ENCODE measurements around the gene TMEM255B.

TMEM255B gene

DNA sequence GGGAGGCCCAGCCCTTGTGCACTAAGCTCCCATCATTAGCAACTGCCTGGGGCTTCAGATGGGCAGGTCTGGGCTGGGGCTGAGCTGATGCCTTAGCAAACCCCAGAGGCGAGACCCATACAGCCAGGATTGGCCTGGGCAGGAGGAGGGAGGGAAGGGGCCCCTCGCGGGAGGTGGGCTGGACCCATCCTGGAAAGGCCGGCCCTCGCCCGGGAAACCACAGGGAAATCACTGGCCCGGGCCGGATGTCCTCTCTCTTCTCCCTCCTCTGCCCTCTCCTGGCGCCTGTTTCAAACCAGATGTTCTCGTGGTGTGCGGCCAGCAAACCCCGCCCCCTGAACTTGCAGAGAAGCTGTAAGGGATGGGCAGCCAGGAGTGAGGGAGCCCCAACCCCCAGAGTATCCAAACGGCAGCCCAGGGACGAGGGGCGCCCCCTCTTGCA lies 43.1 kb downstream of the TMEM255B start:
- Mint-ChIP-seq H3K36me3 (no peaks in the 10 kb centered on the region), H3K4me1 (no peaks in the 10 kb centered on the region), H3K4me3 (no peak overlapping the region), H3K27me3 (no peaks in the 10 kb centered on the region), H3K9me3 (no peaks in the 10 kb centered on the region), H3K27ac (no peak overlapping the region)
- CTCF ChIA-PET, result no interaction called here
- no peak for DNase-seq

DNA sequence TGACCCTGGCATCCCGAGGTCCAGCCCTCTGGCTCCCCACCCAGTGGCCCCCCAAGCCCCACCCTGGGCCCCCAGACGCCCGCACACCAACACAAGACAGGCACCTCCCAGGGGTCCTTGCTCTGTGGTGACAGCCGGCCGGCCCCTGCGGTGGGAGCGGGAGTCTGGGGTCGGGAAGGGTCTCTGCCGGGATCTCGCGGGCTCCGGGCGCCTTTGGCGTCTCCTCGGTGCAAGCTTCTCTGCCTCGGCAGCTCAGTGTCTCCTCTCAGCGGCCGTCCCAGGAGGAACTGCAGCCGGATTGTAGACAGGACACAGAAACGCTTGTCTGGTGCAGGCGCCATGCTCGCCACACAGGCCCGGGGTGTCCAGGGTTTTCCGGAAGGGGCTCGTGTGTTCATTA lies 43.7 kb downstream of the TMEM255B start:
- no peak overlapping the region for H3K4me3 Mint-ChIP-seq
- CTCF ChIA-PET, result no interaction called here
- no peaks in the 10 kb centered on the region for H3K27me3 Mint-ChIP-seq
- no peaks in the 10 kb centered on the region for H3K4me1 Mint-ChIP-seq
- no peaks in the 10 kb centered on the region for H3K36me3 Mint-ChIP-seq
- DNase-seq, result no peak
- H3K9me3 Mint-ChIP-seq, result peaks cover under 1% of the 10 kb centered on the region
- no peak overlapping the region for H3K27ac Mint-ChIP-seq

DNA sequence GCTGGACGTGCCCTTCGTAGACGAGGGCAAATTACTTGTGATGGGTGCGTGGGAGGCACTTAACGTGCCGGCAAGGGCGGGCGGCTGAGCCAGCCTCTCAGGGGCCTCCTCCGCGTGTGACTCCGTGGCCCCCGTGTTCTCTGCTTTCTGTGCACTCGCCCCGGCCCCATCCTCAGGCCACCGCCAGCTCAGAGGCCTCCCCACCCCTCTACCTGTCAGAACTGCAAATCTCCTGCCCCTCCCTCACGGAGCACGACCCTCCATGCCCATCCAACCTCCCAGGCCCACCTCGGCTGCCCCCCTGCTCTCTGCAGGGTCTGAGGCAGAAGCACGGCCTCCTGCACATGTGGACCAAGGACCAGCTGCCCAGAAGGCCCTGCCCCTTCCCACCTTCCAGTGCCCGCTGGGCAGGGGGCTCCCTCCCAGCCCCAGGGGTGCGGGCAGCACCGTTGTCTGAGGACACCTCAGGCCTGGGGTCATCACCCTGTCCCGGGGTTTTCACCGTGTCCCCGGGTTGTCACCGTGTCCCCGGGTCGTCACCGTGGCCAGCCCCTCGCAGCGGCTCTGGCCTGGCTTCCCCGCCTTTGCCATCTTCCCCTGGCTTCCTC lies 44.5 kb downstream of the TMEM255B start:
- Mint-ChIP-seq H3K4me3 (no peak overlapping the region), H3K27me3 (no peaks in the 10 kb centered on the region), H3K36me3 (peaks cover 4% of the 10 kb centered on the region), H3K27ac (no peak overlapping the region), H3K4me1 (no peaks in the 10 kb centered on the region), H3K9me3 (peaks cover 7% of the 10 kb centered on the region)
- CTCF ChIA-PET, result no interaction called here
- no peak for DNase-seq

DNA sequence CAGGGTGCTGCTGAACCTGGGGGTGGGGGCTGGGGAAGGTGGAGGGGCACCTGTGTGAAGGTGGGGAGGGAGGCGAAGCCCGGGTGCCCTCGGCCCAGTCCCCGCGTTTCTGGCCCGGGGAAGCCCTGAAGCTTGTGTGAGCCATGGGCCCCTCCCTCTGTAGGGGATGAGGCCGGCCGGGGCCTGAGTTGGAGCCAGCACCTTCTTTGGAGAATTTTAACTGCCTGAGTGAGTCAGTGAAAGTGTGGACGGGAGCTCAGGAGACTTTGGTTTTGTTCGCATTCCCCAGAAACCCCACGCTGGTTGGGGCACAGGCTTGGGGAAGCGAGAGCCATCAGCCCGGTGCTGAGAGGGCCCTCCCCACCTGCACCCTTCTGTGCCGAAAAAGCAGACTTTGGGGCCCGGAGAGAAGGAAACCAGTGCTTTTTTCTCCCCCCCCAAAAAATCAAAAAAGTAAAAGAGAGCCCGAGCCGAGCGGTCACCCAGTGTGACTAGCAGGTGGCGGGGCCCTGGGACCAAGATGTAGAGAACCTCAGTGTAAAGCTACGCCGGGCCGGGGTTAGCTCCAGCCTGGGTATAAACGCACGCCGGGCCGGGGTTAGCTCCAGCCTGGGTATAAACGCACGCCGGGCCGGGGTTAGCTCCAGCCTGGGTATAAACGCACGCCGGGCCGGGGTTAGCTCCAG lies 45.1 kb downstream of the TMEM255B start:
- no peak overlapping the region for H3K4me3 Mint-ChIP-seq
- no peak overlapping the region for H3K27ac Mint-ChIP-seq
- H3K36me3 Mint-ChIP-seq, result peaks cover 4% of the 10 kb centered on the region
- no peaks in the 10 kb centered on the region for H3K27me3 Mint-ChIP-seq
- peaks cover 11% of the 10 kb centered on the region for H3K9me3 Mint-ChIP-seq
- CTCF ChIA-PET, result no interaction called here
- no peak for DNase-seq
- H3K4me1 Mint-ChIP-seq, result no peaks in the 10 kb centered on the region

- H3K27ac Mint-ChIP-seq, result no peak overlapping the region
Observed at GRCh38 chr13:113804703-113805430, 45.8 kb downstream of the TMEM255B start.

GRCh38 chr13:113805431-113806103 lies 46.5 kb downstream of the TMEM255B start:
- CTCF ChIA-PET, result no interaction called here
- Mint-ChIP-seq H3K27ac (no peak overlapping the region), H3K36me3 (peaks cover 4% of the 10 kb centered on the region), H3K4me3 (no peak overlapping the region), H3K27me3 (no peaks in the 10 kb centered on the region), H3K9me3 (peaks cover 18% of the 10 kb centered on the region), H3K4me1 (no peaks in the 10 kb centered on the region)
- DNase-seq, result no peak

More at GRCh38 chr13:113804703-113805430, 45.8 kb downstream of the TMEM255B start:
- no peaks in the 10 kb centered on the region for H3K4me1 Mint-ChIP-seq
- peaks cover 4% of the 10 kb centered on the region for H3K36me3 Mint-ChIP-seq
- CTCF ChIA-PET, result interaction anchor here (0.6 kb wide), 1 partner anchor 12 kb away, joined by 3 read pairs; no protein-coding TSS in a partner anchor
- peaks cover 14% of the 10 kb centered on the region for H3K9me3 Mint-ChIP-seq
- DNase-seq, result no peak
- no peak overlapping the region for H3K4me3 Mint-ChIP-seq
- no peaks in the 10 kb centered on the region for H3K27me3 Mint-ChIP-seq

DNA sequence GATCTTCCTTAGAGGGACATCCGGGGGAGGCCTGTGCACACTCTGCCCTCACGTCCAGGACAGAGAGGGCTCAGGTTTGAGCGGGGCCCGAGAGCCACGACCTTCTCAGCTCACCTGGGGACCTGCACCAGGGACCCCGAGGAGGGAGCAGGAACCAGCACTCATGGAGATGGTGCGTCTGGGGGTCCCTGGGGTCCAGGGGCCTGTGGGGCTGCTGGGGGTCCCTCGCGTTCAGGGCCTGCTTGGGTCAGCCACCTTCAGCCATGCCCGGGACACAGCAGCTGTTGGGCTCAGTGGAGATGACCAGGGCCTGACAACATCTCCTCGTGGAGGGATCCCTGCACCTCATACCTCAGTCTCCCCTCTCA lies 47.1 kb downstream of the TMEM255B start:
- Mint-ChIP-seq H3K36me3 (peaks cover 4% of the 10 kb centered on the region), H3K27me3 (no peaks in the 10 kb centered on the region), H3K27ac (no peak overlapping the region), H3K4me3 (no peak overlapping the region), H3K9me3 (peaks cover 18% of the 10 kb centered on the region), H3K4me1 (no peaks in the 10 kb centered on the region)
- DNase-seq, result no peak
- CTCF ChIA-PET, result no interaction called here

- no peak for DNase-seq
- CTCF ChIA-PET, result no interaction called here
- Mint-ChIP-seq H3K4me1 (no peaks in the 10 kb centered on the region), H3K27ac (no peak overlapping the region), H3K36me3 (peaks cover 4% of the 10 kb centered on the region), H3K27me3 (no peaks in the 10 kb centered on the region), H3K4me3 (no peak overlapping the region), H3K9me3 (peaks cover 18% of the 10 kb centered on the region)
Observed at GRCh38 chr13:113806526-113806925, 47.5 kb downstream of the TMEM255B start.

DNA sequence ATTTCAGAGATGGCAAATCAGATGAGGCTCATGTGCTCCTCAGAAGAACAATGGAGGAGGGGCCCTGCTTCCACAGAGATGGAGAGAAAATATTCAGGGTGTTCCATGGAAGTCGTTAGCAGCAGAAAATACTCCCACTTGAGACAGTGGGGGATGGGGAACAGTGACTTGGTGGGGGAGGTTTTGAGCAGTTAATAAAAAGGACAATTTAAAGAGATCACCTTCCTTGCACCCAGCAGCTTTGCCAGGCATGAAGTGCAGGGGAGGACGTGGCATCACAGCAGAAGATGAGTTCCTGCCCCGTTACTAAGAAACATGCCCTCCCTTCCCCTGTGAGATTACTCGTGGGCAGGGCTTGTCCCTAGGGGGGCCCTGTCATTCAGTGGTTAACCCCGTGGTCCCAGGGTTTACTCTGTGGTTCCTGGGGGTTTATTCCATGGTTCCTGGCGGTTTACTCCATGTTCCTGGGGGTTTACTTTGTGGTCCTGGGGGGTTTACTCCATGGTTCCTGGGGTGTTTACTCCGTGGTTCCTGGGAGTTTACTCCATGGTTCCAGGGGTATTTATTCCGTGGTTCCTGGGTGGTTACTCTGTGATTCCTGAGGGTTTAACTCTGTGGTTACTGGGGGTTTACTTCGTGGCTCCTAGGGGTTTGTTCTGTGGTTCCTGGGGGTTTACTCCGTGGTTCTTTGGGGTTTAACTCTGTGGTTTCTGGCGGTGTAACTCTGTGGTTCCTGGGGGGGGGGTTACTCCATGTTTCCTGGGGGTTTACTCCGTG lies 49.2 kb downstream of the TMEM255B start:
- no peak overlapping the region for H3K27ac Mint-ChIP-seq

DNA sequence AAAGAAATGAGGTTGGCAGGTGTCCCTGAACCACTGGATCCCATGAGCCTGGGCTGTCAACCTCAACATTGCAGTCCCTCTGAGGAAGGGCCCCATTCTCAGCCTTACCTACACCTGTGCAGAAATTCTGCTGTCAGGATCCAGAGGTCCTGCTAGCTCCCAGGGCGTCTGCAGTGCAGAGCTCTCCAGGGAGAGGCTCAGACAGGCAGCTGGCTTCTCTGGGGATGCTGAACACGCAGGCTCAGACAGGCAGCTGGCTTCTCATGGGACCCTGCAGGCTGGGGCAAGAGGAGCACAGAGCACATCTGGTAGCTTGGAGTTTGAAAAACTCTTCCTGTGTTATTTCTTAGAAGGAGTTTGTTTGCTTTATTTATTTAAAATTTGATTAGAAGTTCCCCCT lies 50.9 kb downstream of the TMEM255B start:
- no peak for DNase-seq
- H3K36me3 Mint-ChIP-seq, result peaks cover 4% of the 10 kb centered on the region
- no peaks in the 10 kb centered on the region for H3K27me3 Mint-ChIP-seq
- CTCF ChIA-PET, result no interaction called here
- H3K4me3 Mint-ChIP-seq, result no peak overlapping the region
- H3K9me3 Mint-ChIP-seq, result peaks cover 18% of the 10 kb centered on the region
- H3K4me1 Mint-ChIP-seq, result no peaks in the 10 kb centered on the region
- no peak overlapping the region for H3K27ac Mint-ChIP-seq

More for the DNA sequence above, 49.2 kb downstream of the TMEM255B start:
- Mint-ChIP-seq H3K4me3 (no peak overlapping the region), H3K9me3 (peaks cover 18% of the 10 kb centered on the region), H3K36me3 (peaks cover 4% of the 10 kb centered on the region), H3K4me1 (no peaks in the 10 kb centered on the region), H3K27me3 (no peaks in the 10 kb centered on the region)
- DNase-seq, result no peak
- CTCF ChIA-PET, result no interaction called here

DNA sequence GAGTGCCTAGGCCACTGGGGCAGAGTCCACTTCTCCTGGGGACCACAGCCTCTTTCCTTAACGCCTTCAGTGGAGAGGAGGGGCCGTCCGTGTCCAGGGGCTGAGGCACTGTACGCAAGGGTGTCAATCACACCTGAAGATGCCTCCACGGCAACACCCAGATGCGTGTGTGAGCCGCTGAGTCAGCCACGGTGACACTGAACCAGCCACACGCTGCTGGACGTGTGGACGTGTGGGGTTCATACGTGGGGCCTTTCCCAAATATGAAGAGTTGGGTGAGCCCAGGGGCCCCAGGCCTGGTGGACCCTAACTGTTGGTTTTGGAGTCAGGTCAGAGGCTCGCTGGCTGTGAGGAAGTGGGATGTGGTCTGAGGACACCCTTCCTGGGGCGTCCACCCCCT lies 51.6 kb downstream of the TMEM255B start:
- CTCF ChIA-PET, result no interaction called here
- DNase-seq, result no peak
- H3K4me3 Mint-ChIP-seq, result no peak overlapping the region
- H3K9me3 Mint-ChIP-seq, result peaks cover 18% of the 10 kb centered on the region
- H3K4me1 Mint-ChIP-seq, result peaks cover 4% of the 10 kb centered on the region
- H3K27me3 Mint-ChIP-seq, result no peaks in the 10 kb centered on the region
- H3K27ac Mint-ChIP-seq, result no peak overlapping the region
- H3K36me3 Mint-ChIP-seq, result peaks cover 6% of the 10 kb centered on the region

DNA sequence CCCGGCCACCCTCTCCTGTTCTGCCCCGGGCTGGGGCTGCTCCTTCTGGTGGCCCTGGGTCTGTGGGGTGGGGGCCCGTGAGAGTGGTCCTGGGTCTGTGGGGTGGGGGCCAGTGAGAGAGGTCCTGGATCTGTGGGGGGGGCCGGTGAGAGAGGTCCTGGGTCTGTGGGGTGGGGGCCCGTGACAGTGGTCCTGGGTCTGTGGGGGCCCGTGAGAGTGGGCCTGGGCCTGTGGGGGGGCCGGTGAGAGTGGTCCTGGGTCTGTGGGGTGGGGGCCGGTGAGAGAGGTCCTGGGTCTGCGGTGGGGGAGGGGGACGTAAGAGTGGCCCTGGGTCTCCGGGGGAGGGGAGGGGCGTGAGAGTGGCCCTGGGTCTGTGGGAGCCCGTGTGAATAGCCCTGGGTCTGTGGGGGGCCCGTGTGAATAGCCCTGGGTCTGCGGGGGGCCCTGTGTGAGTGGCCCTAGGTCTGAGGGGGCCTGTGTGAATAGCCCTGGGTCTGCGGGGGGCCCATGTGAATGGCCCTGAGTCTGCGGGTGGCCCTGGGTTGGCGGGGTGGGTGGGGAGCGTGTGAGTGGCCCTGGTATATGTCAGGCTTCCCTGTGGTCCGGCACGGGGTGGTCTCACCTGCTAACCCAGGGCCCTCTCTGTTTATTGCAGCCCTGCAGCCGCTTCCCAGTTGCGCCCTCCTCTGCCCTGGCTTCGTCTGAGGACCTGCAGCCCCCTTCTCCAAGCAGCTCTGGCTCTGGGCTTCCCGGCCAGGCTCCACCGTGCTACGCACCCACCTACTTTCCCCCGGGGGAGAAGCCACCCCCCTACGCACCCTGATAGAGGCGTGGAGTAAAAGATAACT lies 52.3 kb downstream of the TMEM255B start:
- H3K27me3 Mint-ChIP-seq, result peaks cover 4% of the 10 kb centered on the region
- CTCF ChIA-PET, result no interaction called here
- no peak for DNase-seq
- peaks cover 11% of the 10 kb centered on the region for H3K4me1 Mint-ChIP-seq
- H3K36me3 Mint-ChIP-seq, result peaks cover 6% of the 10 kb centered on the region
- H3K9me3 Mint-ChIP-seq, result peaks cover 18% of the 10 kb centered on the region
- H3K27ac Mint-ChIP-seq, result no peak overlapping the region
- no peak overlapping the region for H3K4me3 Mint-ChIP-seq

Data from activated naive CD4-positive, alpha-beta T cell treated with anti-CD3 and anti-CD28 coated beads, Interleukin-2, amount 10 ng/mL, durations not matched to agents 7 days and 5 days (primary cell).